Forelimb muscle (tissue), 1 donor: Measurements from ENCODE around the gene FSTL4. TPM values are rescaled to one million over a fixed set of nuclear protein-coding genes. Genes with fewer than 3 reads are reported as not detected.

ENCODE experiments used
- DNase-seq: peaks from one replicate; pipeline ENCODE4 v3.0.0-alpha.2; 2013; ENCODE audit warnings: low read depth
- polyA plus RNA-seq: library from polyadenylated mRNA; unstranded; fragments of 120-200 nt; gene quantifications from one replicate; pipeline ENCODE4 v1.2.1, GENCODE V29; 2013; ENCODE audit not compliant: insufficient read length

The FSTL4 gene
- polyA plus RNA-seq, 1 donor: 3.6 TPM

GRCh38 chr5:133323494-133324457, 288.6 kb downstream of the FSTL4 start:
- no peak for DNase-seq

GRCh38 chr5:133322743-133323142, 289.6 kb downstream of the FSTL4 start:
- DNase-seq: no peak

GRCh38 chr5:133321833-133322420, 290.4 kb downstream of the FSTL4 start:
- DNase-seq: no peak

GRCh38 chr5:133321286-133321832, 291.0 kb downstream of the FSTL4 start:
- DNase-seq: no peak

GRCh38 chr5:133319905-133320520, 292.3 kb downstream of the FSTL4 start:
- DNase-seq: no peak

GRCh38 chr5:133319244-133319643, 293.1 kb downstream of the FSTL4 start:
- DNase-seq: no peak

- no peak for DNase-seq
Observed at GRCh38 chr5:133317558-133317957, 294.8 kb downstream of the FSTL4 start.

- no peak for DNase-seq
Observed at GRCh38 chr5:133316346-133317343, 295.7 kb downstream of the FSTL4 start.

- no peak for DNase-seq
Observed at GRCh38 chr5:133314086-133314485, 298.3 kb downstream of the FSTL4 start.

- DNase-seq: no peak
Observed at GRCh38 chr5:133311176-133311575, 301.2 kb downstream of the FSTL4 start.

- DNase-seq: no peak
Observed at GRCh38 chr5:133309984-133310621, 302.2 kb downstream of the FSTL4 start.

- no peak for DNase-seq
Observed at GRCh38 chr5:133309166-133309795, 303.1 kb downstream of the FSTL4 start.

- no peak for DNase-seq
Observed at GRCh38 chr5:133307275-133307674, 305.1 kb downstream of the FSTL4 start.

GRCh38 chr5:133304707-133305216, 307.6 kb downstream of the FSTL4 start:
- no peak for DNase-seq

GRCh38 chr5:133304178-133304577, 308.2 kb downstream of the FSTL4 start:
- no peak for DNase-seq

GRCh38 chr5:133303298-133303697, 309.0 kb downstream of the FSTL4 start:
- DNase-seq: no peak

- DNase-seq: no peak
Observed at GRCh38 chr5:133299728-133300127, 312.6 kb downstream of the FSTL4 start.

- DNase-seq: no peak
Observed at GRCh38 chr5:133299021-133299420, 313.3 kb downstream of the FSTL4 start.

GRCh38 chr5:133298447-133298846, 313.9 kb downstream of the FSTL4 start:
- DNase-seq: no peak

- DNase-seq: no peak
Observed at GRCh38 chr5:133297293-133297692, 315.0 kb downstream of the FSTL4 start.
